SJCRH30 (cell line): Measurements from ENCODE around the gene CSF1. TPM values are rescaled to one million over a fixed set of nuclear protein-coding genes. Genes with fewer than 3 reads are reported as not detected.
A peak's percentile ranks its signal among the peaks of the same experiment; 100 is the strongest.
"Not testable (repeated sequence)": the region's sequence is repeated elsewhere in the genome, so short reads cannot be mapped to it uniquely, and the experiment has no call there.

Experiments used
- DNase-seq, 2 experiments: peaks; one replicate each; pipeline ENCODE4 v3.0.0-alpha.2; 2015 to 2020
- H3K27ac ChIP-seq: fragments of 250-450 bp; sonication (Bioruptor Pico); 2 replicates; pipeline ENCODE4 v1.5.1; 2020; ENCODE audit warnings: mild to moderate bottlenecking, moderate library complexity
- H3K27me3 ChIP-seq: fragments of 250-450 bp; sonication (Bioruptor Pico); 2 replicates; pipeline ENCODE4 v1.5.1; 2020; ENCODE audit warnings: mild to moderate bottlenecking, moderate library complexity
- H3K36me3 ChIP-seq: fragments of 250-450 bp; sonication (Bioruptor Pico); 2 replicates; pipeline ENCODE4 v1.5.1; 2020; ENCODE audit warnings: mild to moderate bottlenecking, moderate library complexity
- H3K4me1 ChIP-seq: fragments of 250-450 bp; sonication (Bioruptor Pico); 2 replicates; pipeline ENCODE4 v1.5.1; 2020; ENCODE audit warnings: mild to moderate bottlenecking, moderate library complexity
- H3K4me3 ChIP-seq: fragments of 250-450 bp; sonication (Bioruptor Pico); 2 replicates; pipeline ENCODE4 v1.5.1; 2020; ENCODE audit warnings: mild to moderate bottlenecking, moderate library complexity
- H3K9me3 ChIP-seq: fragments of 250-450 bp; sonication (Bioruptor Pico); replicated peaks from 2 replicates; pipeline ENCODE4 v1.5.1; 2020; ENCODE audit warnings: mild to moderate bottlenecking, moderate library complexity
- total RNA-seq: library from RNA; depleted of rRNA; stranded (reverse); fragments of >200 nt; shearing (Covaris generic); gene quantifications from 2 replicates; pipeline ENCODE4 v1.2.3, GENCODE V29; 2014; rRNA removed

CSF1 gene, protein sequence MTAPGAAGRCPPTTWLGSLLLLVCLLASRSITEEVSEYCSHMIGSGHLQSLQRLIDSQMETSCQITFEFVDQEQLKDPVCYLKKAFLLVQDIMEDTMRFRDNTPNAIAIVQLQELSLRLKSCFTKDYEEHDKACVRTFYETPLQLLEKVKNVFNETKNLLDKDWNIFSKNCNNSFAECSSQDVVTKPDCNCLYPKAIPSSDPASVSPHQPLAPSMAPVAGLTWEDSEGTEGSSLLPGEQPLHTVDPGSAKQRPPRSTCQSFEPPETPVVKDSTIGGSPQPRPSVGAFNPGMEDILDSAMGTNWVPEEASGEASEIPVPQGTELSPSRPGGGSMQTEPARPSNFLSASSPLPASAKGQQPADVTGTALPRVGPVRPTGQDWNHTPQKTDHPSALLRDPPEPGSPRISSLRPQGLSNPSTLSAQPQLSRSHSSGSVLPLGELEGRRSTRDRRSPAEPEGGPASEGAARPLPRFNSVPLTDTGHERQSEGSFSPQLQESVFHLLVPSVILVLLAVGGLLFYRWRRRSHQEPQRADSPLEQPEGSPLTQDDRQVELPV
- total RNA-seq, result 0.58 and 0.77 TPM in 2 replicates

DNA sequence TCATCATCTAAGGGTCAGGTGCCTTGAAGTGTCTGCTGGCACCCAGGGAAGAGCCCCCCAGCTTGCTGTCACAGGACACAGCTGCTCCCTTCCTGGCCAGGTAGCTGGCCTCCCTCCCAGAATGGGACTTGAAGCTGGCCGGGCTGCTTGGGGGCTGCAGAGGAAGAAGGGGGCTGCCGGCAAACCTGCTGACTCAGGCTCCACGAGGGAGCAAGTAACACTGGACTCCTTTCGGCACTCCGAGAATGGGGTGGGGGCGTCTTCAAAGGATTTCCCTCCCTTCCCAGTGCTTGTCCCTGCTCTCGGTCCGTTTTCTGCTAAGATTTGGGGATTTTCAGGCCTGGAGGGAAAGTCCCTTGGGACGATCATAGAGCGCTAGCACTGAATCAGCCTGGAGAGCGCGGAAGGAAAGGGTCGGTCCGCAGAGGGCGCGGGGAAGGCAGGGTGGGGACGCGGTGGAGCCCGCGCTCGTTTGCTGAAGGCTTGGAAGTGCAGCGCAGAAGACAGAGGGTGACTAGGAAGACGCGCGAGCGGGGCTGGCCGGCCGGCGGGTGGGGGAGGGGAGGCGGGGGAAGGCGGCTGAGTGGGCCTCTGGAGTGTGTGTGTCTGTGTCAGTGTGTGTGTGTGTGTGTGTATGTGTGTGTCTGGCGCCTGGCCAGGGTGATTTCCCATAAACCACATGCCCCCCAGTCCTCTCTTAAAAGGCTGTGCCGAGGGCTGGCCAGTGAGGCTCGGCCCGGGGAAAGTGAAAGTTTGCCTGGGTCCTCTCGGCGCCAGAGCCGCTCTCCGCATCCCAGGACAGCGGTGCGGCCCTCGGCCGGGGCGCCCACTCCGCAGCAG lies at the start of gene CSF1:
CSF1 (plus strand) TSS at position 727 of the 840 bp plus-strand sequence. CDS start 175 bp downstream, outside the sequence.
- no peaks in the 10 kb centered on the region for H3K9me3 ChIP-seq
- peak; percentile 50 to 59 for DNase-seq
- H3K4me1 ChIP-seq, result peaks cover 7% of the 10 kb centered on the region; the same call in 1 of the 2 replicates
- H3K4me3 ChIP-seq, result peak within 1 kb of the TSS; percentile 59
- peaks cover 24% of the 10 kb centered on the region for H3K27me3 ChIP-seq
- H3K36me3 ChIP-seq, result no peaks in the 10 kb centered on the region
- H3K27ac ChIP-seq, result no peak within 1 kb of the TSS

DNA sequence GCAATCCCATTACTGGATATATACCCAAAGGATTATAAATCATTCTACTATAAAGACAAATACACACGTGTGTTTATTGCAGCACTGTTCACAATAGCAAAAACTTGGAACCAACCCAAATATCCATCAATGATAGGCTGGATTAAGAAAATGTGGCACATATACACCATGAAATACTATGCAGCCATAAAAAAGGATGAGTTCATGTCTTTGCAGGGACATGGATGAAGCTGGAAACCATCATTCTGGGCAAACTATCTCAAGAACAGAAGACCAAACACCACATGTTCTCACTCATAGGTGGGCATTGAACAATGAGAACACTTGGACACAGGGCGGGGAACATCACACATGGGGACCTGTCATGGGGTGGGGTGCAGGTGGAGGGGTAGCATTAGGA lies 49.0 kb upstream of the CSF1 start:
- H3K4me1 ChIP-seq, H3K4me3 ChIP-seq, H3K27me3 ChIP-seq, H3K36me3 ChIP-seq, DNase-seq, H3K9me3 ChIP-seq, H3K27ac ChIP-seq: not testable (repeated sequence)

DNA sequence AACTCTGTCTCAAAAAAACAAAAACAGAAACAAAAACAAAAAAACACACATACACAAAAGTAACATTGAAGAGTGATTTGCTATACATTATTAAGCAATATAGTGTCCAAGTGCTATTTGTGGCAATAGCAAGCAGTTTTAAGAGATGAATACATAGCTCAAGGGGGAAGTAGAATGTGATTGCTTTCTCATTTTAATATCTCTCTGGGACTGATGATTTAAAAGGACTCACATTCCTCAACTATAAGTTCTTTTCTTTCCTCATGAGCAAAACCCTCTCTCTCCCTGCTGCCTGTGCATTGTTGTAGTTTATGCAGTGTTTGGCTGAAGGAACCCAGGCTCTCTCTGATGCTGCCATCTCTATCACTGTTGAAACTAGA lies 47.0 kb upstream of the CSF1 start:
- Histone ChIP-seq H3K4me1 (no peaks in the 10 kb centered on the region), H3K27me3 (no peaks in the 10 kb centered on the region; the same call in none of the 2 replicates), H3K9me3 (no peaks in the 10 kb centered on the region), H3K36me3 (no peaks in the 10 kb centered on the region), H3K4me3 (no peak overlapping the region), H3K27ac (no peak overlapping the region)
- no peak for DNase-seq

DNA sequence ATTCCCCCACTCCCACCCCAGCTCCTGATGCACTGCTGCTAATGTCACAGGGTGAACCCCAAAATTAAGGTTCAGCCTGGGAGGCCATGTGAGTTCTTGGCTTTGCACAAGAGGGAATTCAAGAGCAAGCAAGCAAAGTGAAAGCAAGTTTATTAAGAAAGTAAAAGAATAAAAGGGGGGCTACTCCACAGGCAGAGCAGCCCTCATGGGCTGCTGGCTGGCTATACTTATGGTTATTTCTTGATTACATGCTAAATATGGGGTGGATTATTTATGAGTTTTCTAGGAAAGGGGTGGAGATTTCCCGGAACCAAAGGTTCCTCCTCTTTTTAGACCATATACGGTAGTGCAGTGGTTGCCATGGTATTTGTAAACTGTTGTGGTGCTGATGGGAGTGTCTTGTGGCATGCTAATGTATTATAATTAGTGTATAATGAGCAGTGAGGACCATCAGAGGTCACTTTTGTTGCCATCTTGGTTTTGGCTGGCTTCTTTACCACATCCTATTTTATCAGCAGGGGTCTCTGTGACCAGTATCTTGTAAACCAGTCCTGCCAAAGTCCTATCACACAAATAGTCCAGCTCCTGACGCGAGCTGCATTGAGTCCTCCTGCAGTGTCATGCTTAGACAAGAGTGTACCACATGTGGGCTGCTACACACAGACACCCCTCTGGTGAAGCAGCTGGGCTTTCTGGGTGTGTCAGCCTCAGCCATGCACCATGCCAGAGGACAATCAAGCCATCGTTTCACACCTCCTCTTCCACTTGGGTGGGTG lies 46.4 kb upstream of the CSF1 start:
- Histone ChIP-seq H3K9me3 (no peaks in the 10 kb centered on the region), H3K36me3 (no peaks in the 10 kb centered on the region), H3K4me3 (no peak overlapping the region), H3K4me1 (no peaks in the 10 kb centered on the region), H3K27me3 (no peaks in the 10 kb centered on the region; the same call in none of the 2 replicates), H3K27ac (no peak overlapping the region)
- DNase-seq, result no peak

DNA sequence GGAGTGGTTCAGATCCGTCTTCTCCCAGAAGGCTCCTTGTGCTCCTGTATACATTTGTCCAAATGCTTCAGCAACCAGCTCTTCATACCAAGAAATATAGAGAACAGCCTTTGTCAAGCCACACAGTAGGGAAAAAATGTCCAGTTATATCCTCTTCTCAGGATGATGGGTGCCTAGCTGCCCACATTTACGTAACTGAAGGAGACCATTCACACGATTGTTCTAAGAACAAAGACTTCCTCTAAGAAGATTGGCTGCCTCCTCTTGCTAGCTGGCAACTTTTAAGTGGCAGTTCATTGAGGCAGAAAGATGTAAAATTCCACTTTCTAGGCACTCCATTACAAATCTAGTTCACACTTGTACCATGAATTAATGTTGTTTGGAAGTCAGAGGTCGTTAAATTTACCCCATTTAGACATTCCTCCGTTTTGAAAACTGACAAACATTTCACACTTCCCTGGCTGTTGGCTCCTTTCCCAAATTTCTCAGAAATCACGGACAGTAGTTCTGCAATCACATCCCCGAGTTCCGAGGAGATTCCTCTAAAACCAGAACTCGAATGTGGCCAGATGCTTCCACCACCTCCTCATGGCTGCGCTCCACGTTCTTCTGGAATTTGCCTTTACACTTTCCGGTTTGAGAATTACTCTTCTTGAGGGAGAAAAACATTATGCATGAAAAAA lies 45.6 kb upstream of the CSF1 start:
- Histone ChIP-seq H3K27me3 (no peaks in the 10 kb centered on the region; the same call in none of the 2 replicates), H3K9me3 (no peaks in the 10 kb centered on the region), H3K36me3 (no peaks in the 10 kb centered on the region), H3K27ac (no peak overlapping the region), H3K4me3 (no peak overlapping the region), H3K4me1 (no peaks in the 10 kb centered on the region)
- DNase-seq, result no peak

DNA sequence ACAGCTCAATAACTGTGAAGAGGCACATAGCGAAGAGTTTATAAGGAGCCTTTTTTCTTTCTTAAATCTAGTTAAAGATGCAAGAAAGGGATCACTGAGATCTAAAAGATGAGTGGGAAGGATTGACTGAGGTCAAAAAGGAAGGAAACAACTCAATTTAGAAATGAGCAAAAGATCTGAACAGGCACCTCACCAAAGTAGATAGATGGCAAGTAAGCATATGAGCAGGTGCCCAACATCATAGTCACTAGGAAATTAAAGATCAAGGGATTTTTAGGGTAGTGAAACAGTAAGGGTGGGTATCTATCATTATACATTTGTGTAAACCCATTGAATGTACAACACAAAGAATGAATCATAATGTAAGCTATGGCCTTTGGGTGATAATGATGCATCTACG lies 44.6 kb upstream of the CSF1 start:
- no peaks in the 10 kb centered on the region for H3K4me1 ChIP-seq
- H3K27ac ChIP-seq, result no peak overlapping the region

DNA sequence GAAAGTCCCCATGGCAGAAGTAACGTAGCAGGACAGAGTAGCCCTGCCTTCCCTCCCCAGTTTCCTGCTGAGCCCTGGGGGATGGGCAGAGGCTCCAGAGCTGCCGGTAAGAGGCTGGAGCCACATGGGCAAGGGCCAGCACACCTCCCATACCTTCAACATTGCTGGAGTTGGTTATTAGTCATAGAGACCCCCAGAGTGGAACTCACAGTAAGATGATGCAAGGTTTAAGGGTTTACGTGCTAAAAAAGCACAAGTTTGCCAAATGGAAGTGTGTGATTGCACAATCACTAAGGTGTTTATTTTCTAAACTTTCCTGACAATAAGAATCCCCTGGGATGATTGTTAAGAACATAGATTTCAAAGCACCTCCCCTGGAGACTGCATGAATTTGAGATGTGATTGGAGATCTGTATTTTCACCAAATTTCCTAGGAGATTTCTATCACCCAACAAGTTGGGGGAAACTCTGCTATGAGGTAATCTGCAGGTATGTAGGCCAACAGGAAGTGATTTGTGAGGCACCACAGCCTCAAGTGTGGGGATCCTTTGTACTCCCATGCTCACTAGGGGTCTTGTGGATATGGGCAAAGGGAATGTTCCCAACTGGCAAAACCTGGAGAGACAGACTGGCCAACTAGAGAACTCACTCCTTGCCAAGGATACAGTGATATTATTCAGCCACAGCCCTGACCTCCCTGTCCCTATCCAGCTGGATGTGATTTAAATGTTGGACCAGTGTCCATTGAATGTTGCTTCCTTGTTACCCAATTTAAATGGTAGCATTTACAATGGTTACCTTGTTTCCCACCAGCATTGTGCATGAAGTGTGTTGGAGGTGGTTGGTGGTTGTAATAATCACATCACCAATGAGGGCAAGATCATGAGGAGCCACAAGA lies 37.1 kb upstream of the CSF1 start:
- peaks cover 7% of the 10 kb centered on the region for H3K27me3 ChIP-seq
- no peaks in the 10 kb centered on the region for H3K9me3 ChIP-seq
- no peak overlapping the region for H3K4me3 ChIP-seq
- DNase-seq, result no peak
- H3K4me1 ChIP-seq, result peaks cover 11% of the 10 kb centered on the region; the same call in 1 of the 2 replicates
- H3K36me3 ChIP-seq, result no peaks in the 10 kb centered on the region
- no peak overlapping the region for H3K27ac ChIP-seq

More for the DNA sequence above, 44.6 kb upstream of the CSF1 start:
- H3K36me3 ChIP-seq, result no peaks in the 10 kb centered on the region
- no peak overlapping the region for H3K4me3 ChIP-seq
- H3K27me3 ChIP-seq, result no peaks in the 10 kb centered on the region; the same call in none of the 2 replicates
- no peaks in the 10 kb centered on the region for H3K9me3 ChIP-seq
- DNase-seq, result no peak

DNA sequence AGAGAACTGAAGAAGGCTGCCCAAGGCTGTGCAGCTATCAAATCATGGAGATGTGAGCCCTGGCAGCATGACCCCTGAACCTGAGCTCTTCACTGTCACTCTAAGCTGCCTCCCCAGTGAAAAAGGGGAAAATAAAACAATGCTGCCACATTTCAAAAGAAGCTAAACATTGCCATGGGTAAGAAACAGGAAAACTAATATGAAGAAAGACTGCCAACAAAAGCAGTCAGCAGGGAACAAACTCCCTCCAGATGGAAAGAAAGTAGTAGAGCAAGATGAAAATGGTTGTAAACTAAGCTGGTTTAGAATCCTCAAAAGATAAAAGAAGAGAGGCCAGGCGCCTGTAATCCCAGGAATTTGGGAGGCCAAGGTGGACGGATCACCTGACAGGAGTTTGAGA lies 36.2 kb upstream of the CSF1 start:
- H3K36me3 ChIP-seq, result no peaks in the 10 kb centered on the region
- H3K4me3 ChIP-seq, result no peak overlapping the region
- peaks cover 7% of the 10 kb centered on the region; the same call in 1 of the 2 replicates for H3K27me3 ChIP-seq
- no peaks in the 10 kb centered on the region for H3K9me3 ChIP-seq
- no peak overlapping the region for H3K27ac ChIP-seq
- no peak for DNase-seq
- peaks cover 11% of the 10 kb centered on the region; the same call in 1 of the 2 replicates for H3K4me1 ChIP-seq

DNA sequence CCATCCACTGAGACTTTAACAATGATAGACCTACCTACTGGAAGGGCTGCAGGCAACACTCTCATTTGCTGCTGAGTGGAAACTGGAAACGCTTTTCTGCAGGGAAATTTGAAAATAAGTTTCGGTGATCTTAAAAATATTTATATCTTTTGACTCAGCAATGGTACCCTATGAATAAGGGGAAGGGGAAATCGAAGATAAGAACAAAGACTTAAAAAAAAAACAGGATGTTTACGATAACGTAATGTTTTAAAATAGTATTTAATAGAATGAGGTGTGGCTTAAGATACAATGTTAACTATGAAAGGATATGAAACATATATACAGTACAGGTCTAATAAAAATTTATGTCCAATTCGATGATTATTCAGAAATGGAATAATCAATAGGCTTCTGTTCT lies 34.8 kb upstream of the CSF1 start:
- DNase-seq, result no peak
- Histone ChIP-seq H3K4me1 (peaks cover 11% of the 10 kb centered on the region; the same call in 1 of the 2 replicates), H3K36me3 (no peaks in the 10 kb centered on the region), H3K27ac (no peak overlapping the region), H3K27me3 (peaks cover 7% of the 10 kb centered on the region; the same call in 1 of the 2 replicates), H3K4me3 (no peak overlapping the region), H3K9me3 (no peaks in the 10 kb centered on the region)

DNA sequence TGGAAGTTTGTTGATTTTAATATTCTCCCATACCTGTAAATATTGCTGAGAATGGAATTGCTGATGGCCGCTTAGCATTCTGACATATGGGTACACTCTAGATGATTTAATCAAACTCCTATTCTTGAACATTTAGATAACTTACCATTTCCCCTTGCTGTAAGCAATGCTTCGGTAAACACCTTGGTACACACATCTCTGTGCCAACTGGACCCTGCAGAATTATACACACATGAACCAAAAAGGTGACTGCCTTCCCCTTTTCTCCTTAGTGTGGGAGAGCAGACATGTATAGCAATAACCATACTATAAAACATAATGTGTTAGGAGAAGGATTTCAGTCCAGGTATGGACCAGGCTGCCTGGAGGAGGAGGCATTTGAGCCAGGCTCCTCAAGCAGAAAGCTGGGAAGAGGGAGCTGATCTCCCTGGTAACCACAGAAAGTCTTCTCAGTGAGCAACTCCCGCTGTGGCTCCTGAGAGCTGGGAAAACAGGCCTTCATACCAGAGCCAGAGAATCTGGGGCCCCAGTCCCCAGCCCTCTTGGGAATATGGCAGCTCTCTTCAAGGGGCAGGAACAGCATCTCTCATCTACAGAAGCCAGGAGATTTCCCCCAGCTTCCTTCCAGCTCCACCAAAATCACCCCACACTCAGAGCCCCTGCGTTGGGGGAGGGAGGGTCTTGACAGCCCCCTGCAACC lies 33.9 kb upstream of the CSF1 start:
- Histone ChIP-seq H3K36me3 (no peaks in the 10 kb centered on the region), H3K4me3 (peak overlapping the region; percentile 16; the same call in 1 of the 2 replicates), H3K9me3 (no peaks in the 10 kb centered on the region), H3K4me1 (peaks cover 11% of the 10 kb centered on the region; the same call in 1 of the 2 replicates), H3K27me3 (peaks cover 7% of the 10 kb centered on the region; the same call in 1 of the 2 replicates), H3K27ac (peak overlapping the region; percentile 7; the same call in 1 of the 2 replicates)
- no peak for DNase-seq

DNA sequence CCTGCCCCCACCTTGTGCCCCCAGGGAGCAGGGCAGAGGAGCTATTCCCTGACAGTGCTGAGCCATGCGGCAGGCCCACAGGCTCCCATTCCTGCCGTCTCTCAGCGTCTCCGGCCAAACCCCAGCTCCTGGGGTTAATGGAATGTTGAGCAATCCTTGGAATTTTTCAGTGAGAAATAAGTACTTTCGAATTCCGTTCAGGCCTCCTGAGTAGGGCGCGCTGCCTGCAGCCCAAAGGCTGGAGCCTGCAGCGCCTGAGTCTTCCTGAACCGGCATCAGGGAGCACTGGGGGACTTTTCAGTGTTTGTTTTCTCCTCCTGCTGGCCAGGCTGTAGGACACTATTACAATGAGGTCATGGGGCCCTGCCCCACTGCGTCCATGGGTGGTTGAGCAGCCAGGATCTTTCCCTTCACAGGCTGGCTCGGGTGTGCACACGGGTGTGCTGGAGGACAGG lies 33.3 kb upstream of the CSF1 start:
- Histone ChIP-seq H3K36me3 (no peaks in the 10 kb centered on the region), H3K9me3 (no peaks in the 10 kb centered on the region), H3K27me3 (peaks cover 7% of the 10 kb centered on the region; the same call in 1 of the 2 replicates), H3K4me1 (peaks cover 11% of the 10 kb centered on the region; the same call in 1 of the 2 replicates), H3K27ac (peak overlapping the region; percentile 7; the same call in 1 of the 2 replicates), H3K4me3 (peak overlapping the region; percentile 16; the same call in 1 of the 2 replicates)
- DNase-seq, result peak; percentile 37 to 38

DNA sequence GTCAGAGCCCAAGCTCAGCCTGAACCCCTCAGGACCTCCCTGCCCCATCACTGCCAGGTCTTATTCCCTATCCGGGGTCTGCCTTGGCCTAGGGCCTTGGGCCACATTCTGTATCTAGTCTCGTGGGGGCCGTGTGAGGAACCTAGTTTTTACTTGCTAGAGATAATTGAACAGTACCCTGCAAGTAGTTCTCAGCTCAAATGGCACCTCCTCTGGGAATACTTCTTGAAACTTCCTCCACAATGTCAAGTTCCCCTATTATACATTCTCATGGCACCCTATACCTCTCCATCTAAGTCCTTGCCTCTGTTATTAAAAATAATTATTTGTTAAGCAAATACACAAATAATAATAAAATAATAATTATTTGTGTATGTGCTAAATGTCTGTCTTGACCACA lies 32.9 kb upstream of the CSF1 start:
- no peak overlapping the region for H3K4me3 ChIP-seq
- no peaks in the 10 kb centered on the region for H3K9me3 ChIP-seq
- no peak for DNase-seq
- peaks cover 6% of the 10 kb centered on the region; the same call in 1 of the 2 replicates for H3K4me1 ChIP-seq
- H3K27ac ChIP-seq, result 0 out of 2 replicates have a peak overlapping the region, but pooled peaks have one; percentile 7
- no peaks in the 10 kb centered on the region for H3K36me3 ChIP-seq
- H3K27me3 ChIP-seq, result peaks cover 4% of the 10 kb centered on the region; the same call in 1 of the 2 replicates
